Measurements from ENCODE around the gene GYPB. TPM values are rescaled to one million over a fixed set of nuclear protein-coding genes. Genes with fewer than 3 reads are reported as not detected.
"Not testable (repeated sequence)": the region's sequence is repeated elsewhere in the genome, so short reads cannot be mapped to it uniquely, and the experiment has no call there.

The GYPB gene
- polyA plus RNA-seq, 2 donors, result not detected

- not testable (repeated sequence) for H3K9me3 ChIP-seq (ENCODE audit: control insufficient read depth in 2 of 2, insufficient read depth in 1 of 2, low read depth in 1 of 2, low read length in 1 of 2); H3K27ac ChIP-seq (ENCODE audit: low read depth in 2 of 2, low read length in 1 of 2); H3K36me3 ChIP-seq (ENCODE audit: control insufficient read depth in 2 of 2, insufficient read depth in 2 of 2, low read length in 1 of 2); H3K27me3 ChIP-seq (ENCODE audit: control insufficient read depth in 1 of 2, insufficient read depth in 2 of 2, low read length in 2 of 2); H3K4me1 ChIP-seq (ENCODE audit: control insufficient read depth in 2 of 2, insufficient read depth in 2 of 2, low read length in 1 of 2); H3K4me3 ChIP-seq (ENCODE audit: low read depth in 1 of 2, low read length in 2 of 2)
These were observed 67.7 kb downstream of the GYPB start for GRCh38 chr4:143951458-143951972.

- not testable (repeated sequence) for H3K27me3 ChIP-seq (ENCODE audit: control insufficient read depth in 1 of 2, insufficient read depth in 2 of 2, low read length in 2 of 2); H3K9me3 ChIP-seq (ENCODE audit: control insufficient read depth in 2 of 2, insufficient read depth in 1 of 2, low read depth in 1 of 2, low read length in 1 of 2); H3K4me1 ChIP-seq (ENCODE audit: control insufficient read depth in 2 of 2, insufficient read depth in 2 of 2, low read length in 1 of 2); H3K36me3 ChIP-seq (ENCODE audit: control insufficient read depth in 2 of 2, insufficient read depth in 2 of 2, low read length in 1 of 2); H3K4me3 ChIP-seq (ENCODE audit: low read depth in 1 of 2, low read length in 2 of 2); H3K27ac ChIP-seq (ENCODE audit: low read depth in 2 of 2, low read length in 1 of 2)
- 92 to 94% methylated on average over 4 of the region's 4 CpGs for WGBS, 2 donors
These were observed 68.2 kb downstream of the GYPB start for GRCh38 chr4:143950967-143951366.

DNA sequence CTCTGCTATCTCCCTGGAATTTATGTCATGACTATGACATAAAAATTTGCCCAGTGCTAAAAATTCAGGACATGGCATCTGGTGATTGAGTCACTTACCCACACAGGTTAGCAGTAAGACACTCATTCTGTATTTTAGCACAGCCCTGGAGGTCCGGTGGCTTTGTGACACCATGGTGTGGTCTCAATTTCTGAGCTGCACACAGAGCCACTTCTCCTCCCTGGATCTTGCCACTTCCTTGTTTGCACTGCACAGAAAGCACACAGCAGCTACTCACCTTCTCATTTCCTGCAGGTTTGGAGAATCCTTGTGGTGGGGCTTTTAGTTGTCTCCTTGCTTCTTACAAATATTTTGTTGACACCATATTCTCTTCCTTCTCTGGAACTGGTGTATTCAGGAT, 69.0 kb downstream of the GYPB start:
- not testable (repeated sequence) for H3K4me1 ChIP-seq (ENCODE audit: control insufficient read depth in 2 of 2, insufficient read depth in 2 of 2, low read length in 1 of 2); H3K27ac ChIP-seq (ENCODE audit: low read depth in 2 of 2, low read length in 1 of 2); H3K9me3 ChIP-seq (ENCODE audit: control insufficient read depth in 2 of 2, insufficient read depth in 1 of 2, low read depth in 1 of 2, low read length in 1 of 2); H3K27me3 ChIP-seq (ENCODE audit: control insufficient read depth in 1 of 2, insufficient read depth in 2 of 2, low read length in 2 of 2); H3K36me3 ChIP-seq (ENCODE audit: control insufficient read depth in 2 of 2, insufficient read depth in 2 of 2, low read length in 1 of 2); H3K4me3 ChIP-seq (ENCODE audit: low read depth in 1 of 2, low read length in 2 of 2)
- WGBS, 2 donors, result 28 to 84% methylated on average over 1 of the region's 1 CpG

DNA sequence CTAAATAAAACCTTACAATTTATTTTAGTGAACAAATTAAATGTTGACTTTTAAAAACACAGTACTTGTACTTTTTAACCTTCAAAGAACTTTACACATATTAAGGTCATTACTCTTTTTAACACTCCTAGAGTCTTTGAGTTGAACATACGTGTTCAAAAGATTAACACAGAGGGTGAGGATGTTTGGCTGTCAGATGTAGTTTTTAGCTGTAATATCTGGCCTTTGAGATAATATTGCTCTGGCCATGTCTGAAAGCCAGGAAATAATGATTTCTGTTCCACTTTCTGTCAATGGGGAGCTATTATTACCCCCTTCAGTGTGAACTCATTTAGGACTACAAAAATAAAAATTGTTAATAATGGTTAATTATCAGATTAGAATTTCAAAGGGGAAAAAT, 71.7 kb downstream of the GYPB start:
- H3K36me3 ChIP-seq (ENCODE audit: control insufficient read depth in 2 of 2, insufficient read depth in 2 of 2, low read length in 1 of 2); H3K9me3 ChIP-seq (ENCODE audit: control insufficient read depth in 2 of 2, insufficient read depth in 1 of 2, low read depth in 1 of 2, low read length in 1 of 2); H3K4me1 ChIP-seq (ENCODE audit: control insufficient read depth in 2 of 2, insufficient read depth in 2 of 2, low read length in 1 of 2); H3K27ac ChIP-seq (ENCODE audit: low read depth in 2 of 2, low read length in 1 of 2); H3K4me3 ChIP-seq (ENCODE audit: low read depth in 1 of 2, low read length in 2 of 2); H3K27me3 ChIP-seq (ENCODE audit: control insufficient read depth in 1 of 2, insufficient read depth in 2 of 2, low read length in 2 of 2): not testable (repeated sequence)
- 42 to 48% methylated on average over 1 of the region's 1 CpG for WGBS, 2 donors

Other genes starting within 250 kb of the GYPB start
- gene GYPE, start 113.8 kb downstream of the GYPB start, polyA plus RNA-seq, result under 1 TPM in 1 of 2 donors, not detected in 1; 0.08 TPM
- gene GYPA, start 121.3 kb upstream of the GYPB start, polyA plus RNA-seq, result not detected